ENCODE results near the gene SLC1A2.

SLC1A2 gene

DNA sequence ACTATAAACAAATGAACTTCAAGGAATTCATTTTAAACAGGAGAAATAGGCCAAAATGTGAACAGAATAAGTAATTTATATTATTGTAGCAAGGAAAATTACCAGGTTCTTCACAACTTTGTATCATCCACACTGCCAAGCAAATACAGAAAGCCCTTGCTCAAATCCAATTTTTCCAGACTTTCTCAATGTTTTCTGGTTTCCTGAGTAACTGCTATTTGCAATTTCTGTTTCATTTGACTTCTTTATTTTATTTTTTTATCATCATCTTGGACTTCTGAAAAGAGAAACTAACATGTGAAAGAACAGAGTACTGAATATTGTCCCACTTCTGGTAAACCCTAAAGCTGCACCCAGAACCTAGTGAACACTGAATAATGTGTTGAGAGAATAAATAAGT, 61.0 kb downstream of the SLC1A2 start:
- TF ChIP-seq, protein P1, sequence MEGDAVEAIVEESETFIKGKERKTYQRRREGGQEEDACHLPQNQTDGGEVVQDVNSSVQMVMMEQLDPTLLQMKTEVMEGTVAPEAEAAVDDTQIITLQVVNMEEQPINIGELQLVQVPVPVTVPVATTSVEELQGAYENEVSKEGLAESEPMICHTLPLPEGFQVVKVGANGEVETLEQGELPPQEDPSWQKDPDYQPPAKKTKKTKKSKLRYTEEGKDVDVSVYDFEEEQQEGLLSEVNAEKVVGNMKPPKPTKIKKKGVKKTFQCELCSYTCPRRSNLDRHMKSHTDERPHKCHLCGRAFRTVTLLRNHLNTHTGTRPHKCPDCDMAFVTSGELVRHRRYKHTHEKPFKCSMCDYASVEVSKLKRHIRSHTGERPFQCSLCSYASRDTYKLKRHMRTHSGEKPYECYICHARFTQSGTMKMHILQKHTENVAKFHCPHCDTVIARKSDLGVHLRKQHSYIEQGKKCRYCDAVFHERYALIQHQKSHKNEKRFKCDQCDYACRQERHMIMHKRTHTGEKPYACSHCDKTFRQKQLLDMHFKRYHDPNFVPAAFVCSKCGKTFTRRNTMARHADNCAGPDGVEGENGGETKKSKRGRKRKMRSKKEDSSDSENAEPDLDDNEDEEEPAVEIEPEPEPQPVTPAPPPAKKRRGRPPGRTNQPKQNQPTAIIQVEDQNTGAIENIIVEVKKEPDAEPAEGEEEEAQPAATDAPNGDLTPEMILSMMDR (IDR thresholded peaks at IDR 0.05; ENCODE audit: low read depth, low read length) = no peak
- no peak for DNase-seq (ENCODE audit: extremely low read depth, low read depth)

DNA sequence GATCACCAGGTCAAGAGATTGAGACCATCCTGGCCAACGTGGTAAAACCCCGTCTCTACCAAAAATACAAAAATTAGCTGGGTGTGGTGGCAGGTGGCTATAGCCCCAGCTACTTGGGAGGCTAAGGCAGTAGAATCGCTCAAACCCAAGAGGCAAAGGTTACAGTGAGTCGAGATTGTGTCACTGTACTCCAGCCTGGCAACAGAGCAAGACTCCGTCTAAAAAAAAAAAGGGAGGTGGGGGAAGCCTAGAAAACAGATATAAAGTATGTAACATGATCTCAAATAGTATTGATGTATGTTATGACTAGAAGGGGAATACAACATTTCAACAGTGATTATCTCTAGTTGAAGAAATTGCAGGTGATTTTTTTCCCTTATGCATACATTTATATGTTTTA, 61.4 kb downstream of the SLC1A2 start:
- DNase-seq (ENCODE audit: extremely low read depth, low read depth) = no peak
- TF ChIP-seq, protein P1 (IDR thresholded peaks at IDR 0.05; ENCODE audit: low read depth, low read length) = no peak

DNA sequence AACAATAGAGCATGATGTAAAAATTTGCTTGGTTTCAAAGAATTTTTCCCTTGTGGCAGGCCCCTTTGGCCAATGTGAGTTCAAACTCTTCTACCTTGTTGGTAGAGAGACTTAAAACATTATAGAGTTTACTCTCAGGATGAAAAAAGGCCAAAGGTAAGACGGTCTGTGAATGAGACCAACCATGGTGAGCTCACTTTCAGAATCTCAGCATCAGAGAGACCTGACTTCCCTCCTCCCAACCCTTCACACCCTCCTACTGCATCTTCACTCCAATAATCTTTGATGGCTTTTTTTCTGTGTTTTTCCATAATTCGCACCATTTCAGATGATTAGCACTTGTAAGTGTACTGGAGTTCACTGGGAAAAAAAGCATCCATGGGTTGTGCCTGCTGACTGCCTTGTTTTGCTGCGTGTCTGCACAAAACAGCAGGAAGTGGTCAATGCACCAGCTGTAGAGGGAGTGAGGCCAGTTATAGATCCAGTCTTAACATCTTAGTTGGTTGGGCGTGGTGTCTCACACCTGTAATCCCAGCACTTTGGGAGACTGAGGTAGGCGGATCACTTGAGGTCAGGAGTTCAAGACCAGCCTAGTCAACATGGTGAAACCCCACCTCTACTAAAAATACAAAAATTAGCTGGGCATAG, 64.1 kb downstream of the SLC1A2 start:
- DNase-seq (ENCODE audit: extremely low read depth, low read depth) = no peak
- TF ChIP-seq, protein P1 (IDR thresholded peaks at IDR 0.05; ENCODE audit: low read depth, low read length) = no peak

GRCh38 chr11:35354644-35355043, 64.7 kb downstream of the SLC1A2 start:
- TF ChIP-seq, protein P1 (IDR thresholded peaks at IDR 0.05; ENCODE audit: low read depth, low read length) = no peak
- DNase-seq (ENCODE audit: extremely low read depth, low read depth) = no peak

DNA sequence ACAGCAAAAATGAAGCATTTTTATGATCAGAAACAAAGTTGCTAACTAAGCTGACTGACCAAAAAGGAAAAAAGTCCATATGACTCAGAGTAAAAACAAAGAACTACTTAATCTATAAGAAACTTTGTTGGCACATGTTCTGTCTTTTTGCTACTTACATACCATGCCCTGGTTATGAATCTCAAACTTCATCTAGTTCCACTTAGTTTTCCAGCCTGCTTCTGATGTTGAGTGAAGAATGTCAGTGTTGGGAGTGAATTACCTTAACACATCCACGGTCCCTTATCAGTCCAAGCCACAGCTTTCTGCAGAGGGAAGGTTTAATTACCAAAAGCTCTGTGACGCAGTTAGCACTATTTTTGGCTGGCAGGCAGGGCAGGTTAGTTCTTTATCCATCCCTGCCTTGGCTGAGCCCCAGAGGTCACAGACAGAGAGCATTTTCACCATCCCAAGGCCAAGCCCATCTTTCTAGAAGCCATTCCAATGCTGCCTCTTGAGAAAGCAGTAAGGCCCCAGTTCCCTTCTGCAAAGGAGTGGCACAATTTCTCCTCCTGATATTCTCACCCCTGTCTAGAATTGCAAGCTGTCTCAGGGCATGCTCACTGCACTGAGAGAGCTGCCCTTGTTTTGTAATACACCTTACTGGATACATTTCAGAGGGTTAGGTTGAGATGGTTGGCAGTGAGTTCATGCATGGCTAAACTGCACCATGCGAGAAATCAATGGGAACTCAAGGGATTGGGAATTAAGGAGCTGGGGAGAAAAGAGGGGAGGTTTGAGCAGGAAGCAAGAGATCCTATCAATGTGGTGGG, 67.1 kb downstream of the SLC1A2 start:
- no peak for DNase-seq (ENCODE audit: extremely low read depth, low read depth)
- TF ChIP-seq, protein P1 (IDR thresholded peaks at IDR 0.05; ENCODE audit: low read depth, low read length) = no peak

GRCh38 chr11:35349897-35350296, 69.5 kb downstream of the SLC1A2 start:
- TF ChIP-seq, protein P1 (IDR thresholded peaks at IDR 0.05; ENCODE audit: low read depth, low read length) = no peak
- DNase-seq (ENCODE audit: extremely low read depth, low read depth) = no peak

All from AG09319 (cell line).